Activated T-cell treated with anti-CD3 and anti-CD28 coated beads, Interleukin-2, amount 50 U/mL, for 48 hours (primary cell): ENCODE results near the gene GRIK4.
"Not testable (repeated sequence)": the region's sequence is repeated elsewhere in the genome, so short reads cannot be mapped to it uniquely, and the experiment has no call there.

Experiments
- DNase-seq, 2 experiments: peaks; one replicate each; pipeline ENCODE4 v3.0.0-alpha.2; 2020

Gene GRIK4

DNA sequence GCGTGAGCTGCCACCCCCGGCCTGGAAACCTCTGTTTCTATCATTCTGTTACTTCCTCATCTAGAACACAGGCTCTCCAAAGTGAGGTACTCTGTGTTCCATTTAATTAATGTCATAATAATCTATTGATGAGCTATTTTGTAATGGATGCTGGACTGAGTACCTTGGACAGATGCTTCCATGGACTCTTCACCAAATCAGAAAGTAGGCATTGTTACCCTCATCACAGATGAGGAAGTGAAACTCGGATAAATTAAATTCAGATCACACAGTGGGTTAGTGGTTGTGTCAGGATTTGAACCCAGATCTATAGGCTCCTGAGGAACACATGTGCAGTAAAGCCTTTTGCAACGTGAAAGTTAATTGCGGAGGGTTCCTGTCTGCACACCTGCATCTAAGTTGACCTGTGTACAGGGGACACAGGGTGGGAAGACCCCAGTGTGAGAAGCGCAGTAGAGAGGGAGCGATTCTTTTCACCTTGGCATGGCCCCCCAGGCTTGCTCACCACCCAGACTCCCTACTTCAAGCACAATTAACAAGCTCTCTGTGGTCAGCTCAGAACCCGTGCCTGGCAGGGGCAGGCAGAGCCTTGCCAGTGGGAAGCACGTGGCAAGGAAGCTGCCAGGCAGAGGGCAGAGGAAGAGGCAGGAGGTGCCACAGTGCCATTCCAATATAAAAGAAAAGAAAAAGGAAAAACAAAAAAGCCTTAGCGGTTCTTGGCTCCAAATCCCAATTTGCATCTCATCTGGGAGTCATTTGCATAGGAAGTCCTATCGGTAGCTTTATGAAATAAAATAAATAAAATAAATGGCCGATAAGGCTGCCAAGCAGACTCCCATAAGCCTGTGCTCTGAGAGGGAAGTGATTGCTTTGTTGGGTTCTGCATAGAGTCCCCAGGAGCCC, 239.3 kb downstream of the GRIK4 start:
- DNase-seq = no peak

DNA sequence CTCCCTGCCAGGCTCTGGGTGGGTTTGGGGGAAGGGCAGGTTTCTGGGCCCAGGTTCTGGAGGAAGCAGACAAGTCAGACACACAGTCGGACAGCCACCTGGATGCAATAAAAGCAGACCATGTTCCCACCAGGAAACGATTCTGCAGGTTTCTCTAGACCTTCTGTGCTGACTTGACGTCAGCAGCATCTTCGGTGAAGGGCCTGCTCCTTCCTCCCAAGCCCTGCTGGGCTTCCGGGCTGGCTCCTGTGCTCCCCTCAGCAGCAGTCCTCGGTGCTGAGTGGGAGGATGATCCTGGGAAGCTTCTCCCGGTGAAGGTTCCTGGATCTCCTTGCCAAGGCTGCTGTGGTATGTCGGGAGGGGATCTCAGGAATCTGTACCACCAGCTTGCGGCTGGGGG, 240.0 kb downstream of the GRIK4 start:
- no peak for DNase-seq

DNA sequence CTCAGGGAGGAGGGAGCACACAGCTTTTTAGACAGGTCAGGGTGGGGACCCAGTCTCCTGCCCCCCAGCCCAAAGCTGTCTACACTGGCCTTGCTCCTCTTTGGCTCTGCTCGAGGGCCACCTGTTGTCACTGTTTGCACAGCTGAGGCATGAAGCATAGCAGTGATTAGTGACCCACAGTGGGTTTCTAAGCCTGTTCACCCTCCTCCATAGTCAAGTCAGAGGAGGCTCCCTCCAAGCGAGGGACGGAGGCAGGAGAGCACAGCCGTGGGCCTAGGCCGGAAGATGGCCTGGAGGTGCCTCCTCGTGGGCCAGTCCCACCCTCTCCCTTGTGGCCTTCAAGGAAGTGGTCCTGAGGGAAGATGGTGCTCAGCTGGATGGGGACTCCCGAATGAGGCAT, 241.1 kb downstream of the GRIK4 start:
- DNase-seq = no peak

DNA sequence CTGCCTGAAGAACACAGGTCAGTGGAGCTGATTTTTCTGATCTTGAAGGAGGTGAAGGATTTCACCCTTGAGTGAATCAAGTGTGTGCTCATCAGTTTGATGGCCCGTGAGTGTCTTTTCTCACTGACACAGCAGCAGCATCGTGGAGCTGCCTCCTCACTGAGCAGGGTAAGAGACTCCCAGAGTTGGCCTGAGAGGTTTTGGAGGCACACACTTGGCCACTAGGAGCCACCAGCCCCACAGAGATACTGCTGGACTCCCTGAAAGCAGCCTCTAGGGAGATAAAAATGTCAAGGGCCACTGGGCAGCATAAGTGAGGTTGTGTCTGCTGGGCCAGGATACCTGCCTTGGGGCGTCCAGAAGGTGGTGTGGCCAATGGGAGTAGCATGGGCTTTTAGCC, 245.4 kb downstream of the GRIK4 start:
- no peak for DNase-seq

DNA sequence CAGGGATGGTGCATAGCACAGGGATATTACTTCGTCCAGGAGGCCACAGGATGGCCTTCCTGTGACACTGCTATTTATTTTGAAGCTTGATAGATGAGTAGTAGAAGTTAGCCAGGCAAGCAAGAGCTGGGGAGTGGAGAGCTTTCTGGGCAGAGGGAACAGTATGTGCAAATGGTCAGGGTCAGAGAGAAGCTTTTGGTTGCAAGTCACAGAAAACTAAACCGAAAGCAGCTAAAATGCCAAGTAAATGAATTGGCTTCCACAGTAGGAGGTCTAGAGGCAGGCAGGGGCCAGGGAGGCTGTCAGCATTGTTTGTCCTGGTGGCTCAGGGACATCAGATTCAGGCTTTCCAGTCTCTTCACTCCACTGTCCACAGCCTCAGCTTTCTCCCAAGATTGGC, 247.5 kb downstream of the GRIK4 start:
- no peak for DNase-seq

DNA sequence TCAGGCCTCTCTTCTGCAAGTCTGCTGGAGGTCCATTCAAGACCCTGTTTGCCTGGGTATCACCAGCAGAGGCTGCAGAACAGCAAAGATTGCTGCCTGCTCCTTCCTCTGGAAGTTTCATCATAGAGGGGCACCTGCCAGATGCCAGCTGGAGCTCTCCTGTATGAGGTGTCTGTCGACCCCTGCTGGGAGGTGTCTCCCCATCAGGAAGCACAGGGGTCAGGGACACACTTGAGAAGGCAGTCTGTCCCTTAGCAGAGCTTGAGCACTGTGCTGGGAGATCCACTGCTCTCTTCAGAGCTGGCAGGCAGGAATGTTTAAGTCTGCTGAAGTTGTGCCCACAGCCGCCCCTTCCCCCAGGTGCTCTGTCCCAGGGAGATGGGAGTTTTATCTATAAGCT, 254.2 kb downstream of the GRIK4 start:
- not testable (repeated sequence) for DNase-seq

DNA sequence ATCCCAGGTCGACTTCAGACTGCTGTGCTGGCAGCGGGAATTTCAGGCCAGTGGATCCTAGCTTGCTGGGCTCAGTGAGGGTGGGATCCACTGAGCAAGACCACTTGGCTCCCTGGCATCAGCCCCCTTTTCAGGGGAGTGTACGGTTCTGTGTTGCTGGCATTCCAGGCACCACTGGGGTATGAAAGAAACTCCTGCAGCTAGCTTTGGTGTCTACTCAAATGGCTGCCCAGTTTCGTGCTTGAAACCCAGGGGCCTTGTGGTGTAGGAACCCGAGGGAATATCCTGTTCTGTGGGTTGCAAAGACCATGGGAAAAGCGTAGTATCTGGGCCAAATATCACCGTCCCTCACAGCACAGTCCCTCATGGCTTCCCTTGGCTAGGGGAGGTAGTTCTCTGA, 254.8 kb downstream of the GRIK4 start:
- no peak for DNase-seq

DNA sequence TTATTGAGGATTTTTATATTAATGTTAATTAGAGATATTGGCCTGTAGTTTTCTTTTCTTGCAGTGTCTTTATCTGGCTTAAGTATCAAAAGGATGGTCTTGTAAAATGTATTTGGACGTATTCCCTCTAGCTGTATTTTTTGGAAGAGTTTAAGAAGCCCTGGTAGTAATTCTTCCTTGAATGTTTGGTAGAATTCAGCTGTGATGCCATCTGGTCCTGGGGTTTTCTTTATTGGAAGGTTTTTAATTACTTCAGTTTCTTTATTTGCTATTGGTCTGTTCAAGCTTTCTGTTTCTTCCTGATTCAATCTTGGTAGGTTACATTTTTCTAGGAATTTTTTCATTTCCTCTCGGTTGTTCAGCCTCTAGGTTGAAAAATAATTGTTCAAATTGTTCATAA, 257.4 kb downstream of the GRIK4 start:
- DNase-seq = no peak

DNA sequence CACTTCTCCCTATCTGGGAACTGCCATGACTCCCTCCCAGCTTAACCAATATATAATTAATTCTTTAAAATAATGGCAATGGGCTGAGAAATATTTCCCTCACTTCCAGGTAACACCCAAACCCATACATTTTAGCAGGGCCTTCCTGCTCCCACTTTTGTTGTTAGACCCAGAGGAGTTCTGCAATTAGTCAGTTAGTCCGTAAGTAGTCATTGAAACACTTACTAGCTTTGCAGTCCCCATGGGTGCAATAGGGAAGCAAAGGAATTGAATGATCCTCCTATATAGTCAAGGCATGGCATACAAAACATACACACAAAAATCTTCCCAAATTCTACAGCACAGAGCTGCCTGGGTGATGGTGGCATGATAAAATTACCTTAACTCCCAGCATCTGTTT, 258.4 kb downstream of the GRIK4 start:
- DNase-seq = no peak

DNA sequence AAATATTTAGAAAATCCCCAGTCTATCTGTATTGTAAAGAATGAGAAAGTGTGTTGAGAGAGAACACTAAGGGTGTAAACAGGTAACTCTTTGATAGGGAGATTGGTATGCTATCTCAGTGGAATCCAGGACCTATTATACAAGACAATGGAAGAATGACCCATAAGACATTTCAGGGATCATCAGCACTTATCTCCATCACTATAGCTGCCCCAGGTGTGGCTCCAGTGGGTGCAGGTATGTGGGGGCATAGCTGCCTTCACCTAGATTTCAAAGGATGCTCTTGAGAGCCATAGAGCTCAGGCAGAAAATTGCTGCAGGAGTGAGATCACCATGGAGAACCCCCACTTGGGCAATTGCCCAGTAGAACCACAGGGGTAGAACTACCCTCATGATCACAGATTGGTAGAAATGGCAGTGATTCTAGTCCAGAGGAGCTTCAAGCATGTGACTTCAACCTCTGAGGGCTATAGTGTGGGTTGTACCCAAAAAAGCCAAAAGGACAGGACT, 260.1 kb downstream of the GRIK4 start:
- no peak for DNase-seq

DNA sequence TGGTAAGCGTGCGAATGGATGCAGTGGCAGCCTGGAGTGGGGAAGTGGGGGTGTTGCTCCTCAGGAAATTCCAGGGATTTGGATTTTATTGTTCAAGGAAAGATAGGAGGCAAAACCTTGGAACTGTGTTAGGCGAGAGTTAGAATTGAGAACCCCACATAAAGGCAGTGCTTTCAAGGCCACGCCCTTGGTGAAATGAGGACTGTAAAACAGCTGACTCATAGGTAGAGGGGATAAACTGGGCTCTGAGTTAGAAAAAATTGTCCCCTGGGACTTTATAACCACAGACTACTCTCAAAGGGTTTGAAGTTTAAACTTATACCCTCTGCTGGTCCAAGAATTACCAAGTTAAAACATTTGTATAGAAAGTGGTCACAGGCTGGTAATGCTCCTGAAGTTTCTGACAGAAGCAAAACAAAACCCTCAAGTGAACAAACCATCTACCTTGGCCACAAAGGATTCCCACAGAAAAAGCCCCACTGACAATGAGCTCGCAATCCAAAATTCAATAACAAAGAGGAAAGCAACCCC, 262.0 kb downstream of the GRIK4 start:
- no peak for DNase-seq

DNA sequence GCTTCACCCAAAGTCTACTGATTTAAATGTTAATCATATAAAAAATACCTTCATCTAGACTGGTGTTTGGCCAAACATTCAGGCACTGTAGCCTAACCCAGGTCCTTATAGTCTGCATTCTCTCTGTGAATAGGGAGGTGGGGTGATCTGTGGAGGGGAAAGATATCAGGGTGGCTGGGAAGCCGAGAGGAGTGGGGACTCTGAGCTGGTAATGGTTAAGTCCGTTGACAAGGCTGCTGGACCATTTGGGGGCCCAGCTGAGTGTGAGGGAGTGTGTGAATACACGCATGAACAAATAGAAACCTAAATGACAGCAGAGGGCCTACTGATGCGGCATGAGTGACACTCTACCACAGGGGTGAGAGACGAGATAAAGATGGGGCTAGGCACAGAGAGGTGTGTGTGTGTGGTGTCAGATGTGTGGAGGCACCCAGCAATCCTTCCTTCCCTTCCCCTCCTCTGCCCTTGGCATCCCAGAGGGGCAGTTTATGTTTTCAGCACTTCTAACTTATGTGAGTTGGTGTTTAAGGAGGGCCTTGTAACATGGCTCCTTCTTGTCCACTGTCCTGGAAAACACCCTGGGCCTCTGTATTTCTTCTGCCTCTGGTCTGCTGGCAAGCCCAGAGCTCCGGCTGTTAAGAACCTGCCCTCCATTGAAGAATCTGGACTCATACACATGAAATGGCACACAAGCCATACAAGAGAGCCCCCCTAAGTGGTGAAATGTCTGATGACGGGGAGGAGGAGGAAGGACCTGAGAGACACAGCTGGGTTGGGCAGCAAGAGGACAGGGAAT, 263.2 kb downstream of the GRIK4 start:
- DNase-seq = no peak

DNA sequence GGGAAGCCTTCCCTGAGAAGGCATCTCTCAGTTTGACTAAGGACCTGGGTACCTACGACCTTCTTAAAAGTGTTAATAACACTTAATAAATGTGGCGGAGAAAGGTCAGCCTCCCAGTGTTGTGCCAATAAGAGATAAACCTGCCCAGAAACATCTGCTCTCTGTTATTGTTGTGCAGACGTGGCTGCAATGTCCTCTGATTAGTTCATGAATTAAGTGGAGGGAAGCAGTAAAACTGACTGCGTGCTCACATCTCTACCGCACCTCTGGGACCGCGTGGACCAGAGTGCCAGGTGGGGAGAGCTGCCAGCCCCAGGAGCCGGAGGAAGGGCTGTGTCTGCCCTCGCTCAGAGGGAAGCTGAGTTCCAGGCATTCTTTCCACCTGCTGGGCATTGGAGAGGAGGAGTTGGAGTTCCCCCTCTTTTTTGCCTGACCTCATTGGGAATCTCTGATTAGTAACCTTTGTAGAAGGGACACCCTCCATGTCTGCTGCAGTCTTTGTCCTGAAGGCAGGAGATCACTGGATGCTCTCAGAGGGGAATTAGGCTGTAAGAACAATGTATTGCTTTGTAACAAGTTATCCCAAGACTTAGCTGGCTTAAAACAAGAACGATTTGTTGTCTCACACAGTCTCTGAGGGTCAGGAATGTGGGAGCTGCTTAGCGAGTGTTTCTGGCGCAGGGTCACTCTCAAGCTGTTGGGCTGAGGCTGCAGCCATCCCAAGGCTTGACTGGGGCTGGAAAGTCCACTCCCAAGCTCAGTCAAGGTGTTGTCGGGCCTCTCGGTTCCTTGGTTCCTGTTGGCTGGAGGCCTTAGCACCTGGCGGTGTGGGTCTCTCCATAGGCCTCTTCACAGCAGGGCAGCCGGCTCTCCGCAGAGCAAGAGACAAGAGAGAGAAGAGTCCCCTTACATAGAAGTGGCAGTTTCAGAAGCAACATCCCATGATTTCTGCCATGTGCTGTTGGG, 264.7 kb downstream of the GRIK4 start:
- DNase-seq = no peak

DNA sequence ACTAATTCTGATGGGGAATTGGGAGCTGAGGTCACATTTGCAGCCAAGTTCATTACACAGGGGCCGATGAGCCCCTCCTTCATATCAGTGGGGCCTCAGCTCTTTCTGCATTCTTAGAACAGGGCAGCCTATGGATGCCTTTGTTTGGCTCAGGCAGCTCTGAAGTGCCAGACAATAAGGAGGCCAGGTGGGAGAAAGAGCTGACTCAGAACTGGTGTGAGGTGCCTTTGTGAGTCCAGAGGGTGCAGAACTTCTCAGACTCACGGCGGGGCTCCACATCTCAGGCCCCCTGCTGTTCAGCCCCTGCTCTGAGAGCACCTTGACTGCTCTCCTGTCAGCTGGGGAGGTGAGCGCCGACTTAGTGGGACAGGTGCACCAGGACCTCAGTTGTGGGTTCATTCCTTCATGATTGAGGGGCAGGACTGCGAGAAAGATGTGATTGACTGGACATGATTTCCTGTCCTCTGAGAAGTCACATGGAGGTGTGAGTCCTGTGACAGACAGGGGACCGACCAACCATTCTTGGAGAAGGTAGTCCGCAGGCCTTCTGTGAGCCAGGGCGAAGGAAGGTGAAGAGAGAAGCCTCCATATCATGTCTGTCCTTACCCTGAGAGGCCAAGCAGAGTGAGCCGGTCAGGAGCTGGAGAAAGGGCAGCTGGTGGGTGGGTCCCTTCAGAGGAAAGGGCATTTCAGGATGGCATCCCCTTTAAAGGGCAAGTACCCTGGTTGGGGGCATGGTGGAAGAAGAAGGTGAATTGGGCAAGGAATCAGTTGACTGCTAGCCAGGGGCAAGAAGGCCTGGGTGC, 267.3 kb downstream of the GRIK4 start:
- no peak for DNase-seq

DNA sequence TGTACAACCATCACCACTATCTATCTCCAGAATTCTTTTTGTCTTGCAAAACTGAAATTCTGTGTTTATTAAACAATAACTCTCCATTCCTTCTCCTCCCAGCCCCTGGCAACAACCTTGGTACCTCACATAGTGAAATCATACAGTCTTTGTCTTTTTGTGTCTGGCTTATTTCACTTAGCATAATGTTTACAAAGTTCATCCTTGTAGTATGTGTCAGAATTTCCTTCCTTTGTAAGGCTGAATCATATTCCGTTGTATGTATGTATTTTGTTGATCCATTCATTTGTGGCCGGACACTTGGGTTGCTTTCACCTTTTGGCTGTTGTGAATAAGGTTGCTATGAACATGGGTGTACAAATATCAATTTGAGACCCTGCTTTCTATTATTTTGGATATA, 268.7 kb downstream of the GRIK4 start:
- DNase-seq = no peak

DNA sequence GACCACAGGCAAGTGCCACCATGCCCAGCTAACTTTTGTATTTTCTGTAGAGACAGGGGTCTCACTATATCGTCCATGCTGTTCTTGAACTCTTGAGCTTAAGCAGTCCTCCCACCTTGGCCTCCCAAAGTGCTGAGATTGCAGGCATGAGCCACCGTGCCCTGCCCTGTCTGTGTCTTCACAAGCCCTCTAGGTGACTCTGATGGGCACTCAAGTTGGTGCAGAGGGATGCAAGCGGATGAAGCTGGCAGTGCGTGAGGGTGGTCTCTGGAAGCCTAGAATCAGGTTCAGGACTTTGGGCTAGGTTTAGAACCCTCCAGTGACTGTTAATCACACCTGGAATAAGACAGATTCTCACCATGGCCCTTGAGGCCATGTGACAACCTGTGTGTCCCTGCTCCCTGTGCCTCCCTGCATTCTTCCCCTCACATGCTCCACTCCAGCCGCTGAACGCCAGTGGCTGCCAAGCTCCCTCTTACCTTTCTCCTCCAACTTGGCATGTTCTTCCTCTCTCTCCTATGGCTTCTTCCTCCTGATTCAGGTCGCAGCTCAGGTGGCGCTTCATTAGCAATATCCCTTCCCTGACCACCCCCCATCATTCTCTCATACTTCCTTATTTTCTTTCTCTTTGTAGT, 270.1 kb downstream of the GRIK4 start:
- no peak for DNase-seq

DNA sequence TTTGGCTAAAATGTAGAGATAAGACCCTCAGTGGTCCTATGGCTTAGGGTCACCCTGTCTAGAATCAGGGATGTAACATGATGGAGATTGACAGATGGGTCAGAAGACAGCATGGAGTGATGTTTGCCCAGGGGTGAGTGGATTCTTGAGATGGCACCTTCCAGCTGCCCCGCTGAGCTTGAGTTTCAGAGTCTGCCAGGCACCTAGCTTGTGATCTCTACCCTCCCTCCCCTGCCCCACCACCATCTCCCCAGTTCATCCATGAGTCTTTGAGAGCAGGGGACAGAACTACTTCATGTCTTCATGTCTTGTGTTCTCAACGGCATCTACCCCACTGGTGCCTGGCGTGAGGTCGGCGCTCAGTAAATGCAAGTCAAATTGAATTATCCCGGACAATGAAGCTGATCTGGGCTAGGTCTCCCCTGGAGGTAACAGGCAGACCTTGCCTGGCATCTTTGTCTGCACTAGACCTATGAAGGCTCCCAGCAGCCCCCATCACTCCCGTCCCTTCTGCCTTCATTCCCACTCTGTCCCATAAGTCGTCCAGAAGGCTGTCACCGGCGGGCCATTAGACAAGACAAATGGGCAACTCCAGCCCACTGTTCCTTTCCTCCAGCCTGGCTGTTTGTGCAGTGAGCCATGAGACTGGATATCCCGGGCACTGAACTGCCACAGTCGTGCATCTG, 273.2 kb downstream of the GRIK4 start:
- DNase-seq = no peak

DNA sequence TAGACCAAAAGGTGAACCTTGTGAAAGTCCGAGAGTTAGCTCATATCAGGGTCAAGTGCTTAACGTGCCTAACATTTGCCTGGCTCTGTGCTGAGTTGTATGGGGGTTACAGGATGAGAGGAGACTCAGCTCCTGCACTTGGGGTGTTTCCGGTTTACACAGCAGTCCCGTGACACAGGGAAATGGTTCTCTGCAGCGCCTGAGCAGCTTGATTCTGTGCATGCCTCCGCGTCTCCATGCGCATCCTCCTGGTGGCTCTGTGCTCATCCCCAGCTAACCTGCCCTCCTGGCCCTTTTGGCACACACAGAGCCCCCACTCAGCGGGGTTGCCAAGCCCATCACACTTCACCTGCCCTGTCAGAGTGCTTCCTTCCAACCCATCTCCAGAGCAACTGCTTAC, 274.0 kb downstream of the GRIK4 start:
- no peak for DNase-seq

DNA sequence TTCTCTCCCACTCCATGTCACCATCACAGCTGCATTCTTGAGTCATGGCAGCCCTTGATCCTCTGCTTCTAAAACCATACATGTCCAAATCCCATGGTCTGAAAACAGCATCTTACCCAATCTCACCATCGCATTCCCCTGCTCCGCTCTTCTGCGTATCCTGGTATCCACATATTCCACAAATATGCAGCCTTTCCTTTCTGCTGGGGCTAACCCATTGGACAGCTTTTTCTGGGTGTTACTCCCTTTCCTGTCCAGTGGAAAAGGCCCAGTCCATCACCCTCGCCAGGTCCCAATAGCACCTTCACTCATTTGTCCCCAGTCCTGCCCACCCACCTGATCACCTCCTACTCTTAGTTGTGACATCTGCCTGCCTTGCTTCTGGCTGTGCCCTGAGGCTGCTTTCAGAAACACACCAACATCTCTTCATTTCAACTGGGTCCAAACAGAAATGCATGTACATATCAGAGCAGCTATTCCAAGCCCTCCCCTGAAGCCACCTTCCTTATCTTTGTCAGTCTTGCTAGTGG, 274.7 kb downstream of the GRIK4 start:
- no peak for DNase-seq

DNA sequence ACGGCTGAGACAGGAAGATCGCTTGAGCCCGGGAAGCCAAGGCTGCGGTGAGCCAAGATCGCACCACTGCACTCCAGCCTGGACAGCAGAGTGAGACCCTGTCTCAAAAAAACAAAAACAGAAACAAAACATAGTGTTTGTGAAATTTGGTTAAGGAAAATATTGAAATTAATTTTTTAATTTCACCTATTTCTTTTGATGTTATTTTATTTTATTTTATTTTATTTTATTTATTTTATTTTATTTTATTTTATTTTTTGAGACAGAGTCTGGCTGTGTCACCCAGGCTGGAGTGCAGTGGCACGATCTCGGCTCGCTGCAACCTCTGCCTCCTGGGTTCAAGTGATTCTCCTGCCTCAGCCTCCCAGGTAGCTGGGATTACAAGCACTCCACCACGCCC, 275.7 kb downstream of the GRIK4 start:
- DNase-seq = not testable (repeated sequence)
